ENCODE measurements around the gene WSB2.
A peak's percentile ranks its signal among the peaks of the same experiment; 100 is the strongest.

Gene WSB2

GRCh38 chr12:118061873-118062843, 1.2 kb upstream of the WSB2 start:
- no peak for DNase-seq (ENCODE audit: low read depth in 2 of 2, low spot score in 1 of 2)

GRCh38 chr12:118060301-118061010, 523 bp downstream of the WSB2 start:
- DNase-seq (ENCODE audit: low read depth in 2 of 2, low spot score in 1 of 2) = no peak

GRCh38 chr12:118059341-118060191, 1.4 kb downstream of the WSB2 start:
- DNase-seq (ENCODE audit: low read depth in 2 of 2, low spot score in 1 of 2) = no peak

- DNase-seq (ENCODE audit: low read depth in 2 of 2, low spot score in 1 of 2) = no peak
Observed at GRCh38 chr12:118058881-118059280, 2.1 kb downstream of the WSB2 start.

- no peak for DNase-seq (ENCODE audit: low read depth in 2 of 2, low spot score in 1 of 2)
Observed at GRCh38 chr12:118058227-118058626, 2.8 kb downstream of the WSB2 start.

- no peak for DNase-seq (ENCODE audit: low read depth in 2 of 2, low spot score in 1 of 2)
Observed at GRCh38 chr12:118055865-118056773, 4.9 kb downstream of the WSB2 start.

GRCh38 chr12:118055144-118055557, 5.8 kb downstream of the WSB2 start:
- DNase-seq (ENCODE audit: low read depth in 2 of 2, low spot score in 1 of 2) = peak; percentile 35 to 39

- DNase-seq (ENCODE audit: low read depth in 2 of 2, low spot score in 1 of 2) = no peak
Observed at GRCh38 chr12:118053071-118053985, 7.7 kb downstream of the WSB2 start.

- no peak for DNase-seq (ENCODE audit: low read depth in 2 of 2, low spot score in 1 of 2)
Observed at GRCh38 chr12:118052324-118053070, 8.5 kb downstream of the WSB2 start.

GRCh38 chr12:118050972-118051910, 9.7 kb downstream of the WSB2 start:
- no peak for DNase-seq (ENCODE audit: low read depth in 2 of 2, low spot score in 1 of 2)

GRCh38 chr12:118046430-118046829, 14.5 kb downstream of the WSB2 start:
- no peak for DNase-seq (ENCODE audit: low read depth in 2 of 2, low spot score in 1 of 2)

- no peak for DNase-seq (ENCODE audit: low read depth in 2 of 2, low spot score in 1 of 2)
Observed at GRCh38 chr12:118044577-118044976, 16.4 kb downstream of the WSB2 start.

GRCh38 chr12:118044075-118044474, 16.9 kb downstream of the WSB2 start:
- no peak for DNase-seq (ENCODE audit: low read depth in 2 of 2, low spot score in 1 of 2)

- no peak for DNase-seq (ENCODE audit: low read depth in 2 of 2, low spot score in 1 of 2)
Observed at GRCh38 chr12:118042091-118042490, 18.9 kb downstream of the WSB2 start.

- DNase-seq (ENCODE audit: low read depth in 2 of 2, low spot score in 1 of 2) = no peak
Observed at GRCh38 chr12:118038137-118038536, 22.8 kb downstream of the WSB2 start.

- no peak for DNase-seq (ENCODE audit: low read depth in 2 of 2, low spot score in 1 of 2)
Observed at GRCh38 chr12:118036672-118037411, 24.1 kb downstream of the WSB2 start.

Data from stimulated activated CD8-positive, alpha-beta memory T cell treated with anti-CD3 and anti-CD28 coated beads, Interleukin-4, amount 100 ng/mL, for 4 hours (primary cell).